ENCODE results near the gene NACC2.

Gene NACC2

GRCh38 chr9:136127313-136127712 is 32.2 kb upstream of the NACC2 start:
- DNase-seq, result no peak

GRCh38 chr9:136124976-136125692 is 30.0 kb upstream of the NACC2 start:
- DNase-seq, result no peak

GRCh38 chr9:136122425-136123383 is 27.6 kb upstream of the NACC2 start:
- DNase-seq, result no peak

- DNase-seq, result no peak
Measured at GRCh38 chr9:136121801-136122200, 26.7 kb upstream of the NACC2 start.

- DNase-seq, result no peak
Measured at GRCh38 chr9:136120438-136120844, 25.4 kb upstream of the NACC2 start.

- no peak for DNase-seq
Measured at GRCh38 chr9:136119883-136120393, 24.8 kb upstream of the NACC2 start.

- DNase-seq, result no peak
Measured at GRCh38 chr9:136119061-136119882, 24.2 kb upstream of the NACC2 start.

GRCh38 chr9:136118320-136119060 is 23.4 kb upstream of the NACC2 start, which contains the start of gene TMEM250:
TSS of gene TMEM250 (minus strand) at chr9:136118875. CDS start at chr9:136116900, 1,975 bp downstream.
- DNase-seq, result peak; percentile 57

- no peak for DNase-seq
Measured at GRCh38 chr9:136117916-136118319, 22.8 kb upstream of the NACC2 start.

GRCh38 chr9:136117291-136117915 is 22.3 kb upstream of the NACC2 start:
- no peak for DNase-seq

- no peak for DNase-seq
Measured at GRCh38 chr9:136116360-136117098, 21.4 kb upstream of the NACC2 start.

- no peak for DNase-seq
Measured at GRCh38 chr9:136115641-136116359, 20.7 kb upstream of the NACC2 start.

GRCh38 chr9:136115206-136115605 is 20.1 kb upstream of the NACC2 start:
- DNase-seq, result no peak

- no peak for DNase-seq
Measured at GRCh38 chr9:136114610-136115009, 19.5 kb upstream of the NACC2 start.

- no peak for DNase-seq
Measured at GRCh38 chr9:136112541-136112940, 17.5 kb upstream of the NACC2 start.

- DNase-seq, result no peak
Measured at GRCh38 chr9:136111910-136112309, 16.8 kb upstream of the NACC2 start.

- DNase-seq, result no peak
Measured at GRCh38 chr9:136111190-136111589, 16.1 kb upstream of the NACC2 start.

- no peak for DNase-seq
Measured at GRCh38 chr9:136110082-136111061, 15.3 kb upstream of the NACC2 start.
